DMS79 treated with DMSO at 0.1 percent for 48 hours (cell line): ENCODE data around the gene JARID2.

Experiments used
- DNase-seq: peaks from one replicate; lab custom pipeline; 2025; lab: John Stamatoyannopoulos, UW

The JARID2 gene

DNA sequence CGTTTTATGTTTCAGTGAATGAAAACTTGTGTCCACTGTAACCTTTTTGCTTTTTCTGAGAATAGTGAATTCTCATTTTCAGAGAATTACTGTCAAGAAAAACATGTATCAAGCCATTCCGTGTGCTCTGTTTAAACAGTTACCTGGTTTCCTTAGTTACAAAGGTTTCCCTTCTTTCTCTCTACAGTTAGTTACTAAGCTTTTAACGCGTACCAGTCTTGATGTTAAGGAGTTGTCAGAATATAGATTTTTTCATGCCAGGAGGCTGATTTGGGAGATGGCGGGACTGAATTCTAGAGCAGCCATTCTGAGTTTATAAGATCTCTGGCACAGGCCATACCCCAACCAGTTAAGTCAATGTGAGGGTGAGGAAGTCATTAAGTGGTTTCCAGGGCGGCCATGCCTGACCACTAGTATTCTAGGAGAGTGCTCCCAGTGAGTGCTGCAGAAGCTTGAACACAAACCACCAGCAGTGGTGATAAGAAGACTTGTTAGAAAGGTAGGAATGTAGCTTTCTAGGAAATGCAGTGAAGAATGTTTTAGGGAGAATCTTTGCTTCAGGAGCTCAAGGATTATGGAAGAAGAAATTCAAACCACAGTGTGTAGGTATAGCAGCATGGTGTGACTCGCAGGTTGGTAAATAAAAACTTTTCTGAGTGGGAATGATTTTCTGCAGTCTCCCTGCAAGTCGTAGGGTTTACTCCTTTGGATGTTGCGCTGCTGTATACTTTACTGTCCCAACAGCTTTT, 112.9 kb downstream of the JARID2 start:
- no peak for DNase-seq

DNA sequence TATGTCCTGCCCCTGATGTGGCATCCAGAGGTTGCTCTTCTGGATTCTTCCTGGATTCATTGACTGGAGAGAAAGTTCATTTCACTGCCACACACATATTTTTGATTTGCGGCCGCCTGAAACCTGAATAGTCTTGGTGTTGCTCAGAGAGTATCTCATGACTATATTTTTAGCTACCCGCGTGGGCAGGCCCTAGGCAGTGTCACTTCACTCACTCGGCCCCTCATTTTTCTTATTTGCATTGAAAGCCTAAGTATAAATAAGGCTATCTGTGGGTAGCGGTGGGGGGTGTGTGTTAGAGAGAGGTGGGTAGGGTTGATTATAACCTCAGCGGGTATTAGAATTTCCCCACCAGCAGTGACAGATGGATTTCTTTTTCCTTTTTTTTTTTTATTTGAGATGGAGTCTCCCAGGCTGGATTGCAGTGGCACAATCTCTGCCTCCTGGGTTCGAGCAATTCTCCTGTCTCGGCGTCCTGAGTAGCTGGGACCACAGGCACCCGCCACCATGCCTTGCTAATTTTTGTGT, 113.5 kb downstream of the JARID2 start:
- DNase-seq = no peak

GRCh38 chr6:15360300-15360699, 114.4 kb downstream of the JARID2 start:
- DNase-seq = no peak

DNA sequence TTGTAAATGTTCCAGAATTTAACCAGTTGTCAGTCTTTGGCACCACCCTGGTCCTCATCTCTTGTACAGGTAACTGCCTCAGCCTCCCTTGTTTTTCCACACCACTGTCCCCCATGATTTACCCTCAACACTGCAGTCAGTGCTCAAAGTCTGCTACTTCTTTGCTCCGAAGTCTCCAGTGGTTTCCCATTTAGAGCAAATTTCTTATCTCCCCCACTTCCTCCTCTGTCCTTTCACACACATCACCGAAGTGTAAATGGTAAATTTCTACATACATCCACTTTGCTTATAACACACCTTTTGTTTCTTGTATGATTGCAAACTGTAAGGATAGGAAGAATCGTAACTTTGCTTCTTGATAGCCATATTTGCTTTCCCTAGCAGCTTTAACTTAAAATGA, 115.3 kb downstream of the JARID2 start:
- DNase-seq = no peak

DNA sequence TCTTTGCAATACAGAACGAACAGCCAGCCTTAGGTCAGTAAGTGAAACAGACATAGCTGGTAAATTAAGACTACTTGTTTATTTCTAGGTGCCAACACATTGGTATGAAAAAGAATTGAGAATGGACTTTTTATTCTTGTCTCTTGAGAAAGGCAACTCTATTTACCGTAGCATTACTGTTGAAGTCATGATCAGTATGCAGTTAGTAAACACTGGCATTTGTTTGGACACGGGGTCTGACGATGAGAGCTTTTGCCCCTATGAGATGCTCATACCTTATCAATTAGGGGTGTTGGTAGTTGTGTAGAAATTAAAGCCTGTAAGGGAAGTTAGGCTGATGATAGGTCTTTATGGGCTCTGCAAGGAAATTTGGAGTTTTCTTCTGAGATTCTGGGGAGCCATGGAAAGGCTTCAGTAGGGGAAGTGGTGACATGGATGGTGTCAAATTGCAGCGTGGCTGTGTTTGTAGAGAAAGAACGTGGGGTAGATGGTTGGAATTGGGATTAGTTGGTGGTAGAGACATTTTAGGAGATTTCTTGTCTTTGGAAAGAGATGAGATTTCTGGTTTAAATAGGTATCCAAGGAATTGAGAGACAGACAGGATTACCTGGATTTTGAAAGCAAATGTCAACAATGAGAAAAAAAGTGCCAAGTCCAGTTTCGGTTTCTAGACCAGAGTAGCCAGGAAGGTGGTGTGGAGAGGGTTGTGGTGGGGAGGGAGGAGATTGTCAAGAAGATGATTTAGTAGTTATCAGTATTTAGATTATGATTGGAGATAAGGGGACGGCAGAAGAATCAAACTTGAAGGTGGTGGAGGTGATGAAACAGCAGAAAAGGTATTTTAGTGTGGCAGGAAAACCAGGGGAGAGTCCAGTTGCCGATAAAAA, 116.6 kb downstream of the JARID2 start:
- DNase-seq = no peak

DNA sequence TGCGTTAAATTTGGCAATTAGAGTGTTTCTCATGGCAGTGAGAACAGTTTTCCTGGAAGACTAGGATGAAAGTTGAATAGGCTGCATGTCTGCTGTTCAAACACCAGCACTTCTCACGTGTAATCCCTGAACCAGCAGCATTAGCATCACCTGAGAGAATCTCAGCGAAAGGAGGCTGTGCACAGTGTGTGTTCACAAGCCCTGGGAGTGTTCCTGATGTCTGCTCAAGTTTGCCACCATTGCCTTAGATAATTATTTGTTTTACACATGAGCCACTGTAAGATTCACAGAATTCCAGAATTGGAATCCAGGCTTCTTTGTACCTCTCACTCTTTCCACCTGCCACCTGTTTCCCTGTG, 117.3 kb downstream of the JARID2 start:
- no peak for DNase-seq

DNA sequence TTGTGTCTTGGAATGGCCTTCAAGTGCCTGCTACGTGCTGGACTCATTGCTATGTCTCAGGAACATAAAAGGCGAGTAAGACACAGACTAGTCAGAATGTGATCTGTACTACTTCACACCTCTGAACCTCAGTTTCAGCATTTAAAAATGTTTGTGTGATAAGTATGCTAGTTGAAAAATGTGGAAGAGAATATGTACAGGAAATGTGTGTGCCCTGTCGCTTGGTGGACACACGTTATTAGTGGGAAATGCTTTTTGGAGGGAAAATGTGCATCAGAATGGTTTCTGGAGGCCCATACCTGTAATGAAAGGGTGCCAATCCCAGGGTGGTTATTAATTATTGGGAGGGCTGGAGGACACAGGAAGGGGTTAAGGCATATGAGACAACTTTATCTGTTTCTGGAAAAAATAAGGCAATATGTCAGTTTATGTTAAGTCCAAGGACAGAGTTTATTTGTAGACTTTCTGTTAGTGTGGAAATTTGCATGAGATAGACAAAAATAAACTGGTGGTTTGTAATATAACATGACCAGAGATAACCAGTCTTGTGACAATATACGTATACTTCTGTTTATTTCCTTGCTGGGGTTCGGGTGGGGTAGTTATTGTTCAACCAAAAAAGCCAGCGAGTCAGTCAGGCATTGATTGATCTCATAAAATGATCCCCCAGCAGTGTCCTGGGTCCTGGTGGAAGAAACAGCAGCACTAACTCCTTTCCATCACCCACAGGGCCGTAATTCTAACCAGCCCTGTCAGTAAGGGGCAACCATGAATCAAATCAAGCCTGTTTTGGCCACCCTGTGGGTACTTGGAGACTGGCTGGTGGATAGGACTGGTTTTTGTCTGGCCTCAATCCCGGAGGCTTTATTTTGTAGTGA, 117.9 kb downstream of the JARID2 start:
- no peak for DNase-seq

DNA sequence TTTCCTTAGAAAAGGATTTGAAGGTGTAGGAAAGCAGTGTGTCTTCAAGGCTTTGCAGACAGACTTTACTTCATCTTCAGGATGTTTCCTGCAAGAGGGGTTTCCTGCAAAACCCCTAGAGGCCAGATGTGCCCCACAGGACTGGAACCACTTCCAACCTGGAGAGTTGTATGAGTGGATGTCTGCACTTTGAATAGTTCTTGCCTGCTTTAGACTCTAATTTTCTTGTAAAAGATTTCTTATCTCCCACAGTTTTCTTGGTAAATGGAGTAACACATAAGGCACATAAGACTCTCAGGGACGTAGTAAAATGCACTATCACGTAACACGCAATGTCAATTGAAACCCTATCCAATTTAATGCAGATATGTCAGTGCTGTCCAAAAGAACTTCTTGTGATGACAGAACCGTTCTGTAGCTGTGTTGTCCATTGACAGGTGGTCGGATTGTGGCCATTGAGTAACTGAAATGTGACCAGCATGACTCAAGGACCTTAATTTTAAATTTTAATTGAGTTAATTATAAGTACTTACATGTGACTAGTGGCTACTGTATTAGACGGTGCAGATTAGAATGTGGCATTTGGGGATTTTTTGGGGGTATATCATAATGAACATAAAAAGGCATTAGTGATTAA, 118.7 kb downstream of the JARID2 start:
- DNase-seq = no peak

- DNase-seq = peak; percentile 65
Observed at GRCh38 chr6:15365273-15365687, 119.4 kb downstream of the JARID2 start.

- no peak for DNase-seq
Observed at GRCh38 chr6:15366003-15366535, 120.2 kb downstream of the JARID2 start.

- DNase-seq = no peak
Observed at GRCh38 chr6:15366879-15367278, 121.0 kb downstream of the JARID2 start.

DNA sequence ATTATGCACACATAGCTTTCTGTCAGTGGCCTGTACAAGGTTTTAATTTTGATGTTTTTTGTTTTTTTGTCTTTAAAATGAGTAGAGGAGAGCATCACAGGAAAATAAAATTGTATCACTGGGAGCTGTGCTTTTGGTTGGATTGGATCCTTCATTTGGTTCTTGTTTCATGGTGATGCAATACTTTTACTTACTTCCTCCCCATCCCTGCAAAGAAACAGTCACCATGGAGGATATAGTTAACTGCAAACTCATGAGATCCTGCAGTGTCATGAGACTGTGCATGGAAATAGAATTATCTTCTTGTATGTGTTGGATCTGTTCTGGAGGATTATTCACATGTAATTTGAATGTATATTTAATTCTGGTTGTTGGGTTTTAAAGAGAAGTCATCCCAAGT, 122.3 kb downstream of the JARID2 start:
- no peak for DNase-seq

- no peak for DNase-seq
Observed at GRCh38 chr6:15368873-15369272, 123.0 kb downstream of the JARID2 start.

DNA sequence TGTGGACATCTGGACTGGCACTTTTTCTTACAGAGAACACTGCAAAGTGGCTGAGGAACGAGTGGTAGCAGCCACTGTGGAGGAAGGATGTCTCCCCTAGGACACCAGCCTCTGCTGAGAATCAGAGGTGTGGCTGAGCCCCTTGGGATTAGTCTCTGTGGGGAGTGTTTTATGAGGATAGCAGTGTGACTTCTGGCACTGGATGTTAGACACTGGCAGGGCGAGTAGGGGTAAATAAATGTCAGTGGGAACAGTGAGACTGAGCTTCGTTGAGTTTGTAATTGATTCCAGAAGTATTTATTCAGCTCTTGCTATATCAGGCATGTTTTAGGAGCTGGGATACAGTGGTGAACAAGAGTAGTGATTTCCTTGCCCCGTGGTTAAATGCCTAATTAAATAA, 124.0 kb downstream of the JARID2 start:
- DNase-seq = no peak

DNA sequence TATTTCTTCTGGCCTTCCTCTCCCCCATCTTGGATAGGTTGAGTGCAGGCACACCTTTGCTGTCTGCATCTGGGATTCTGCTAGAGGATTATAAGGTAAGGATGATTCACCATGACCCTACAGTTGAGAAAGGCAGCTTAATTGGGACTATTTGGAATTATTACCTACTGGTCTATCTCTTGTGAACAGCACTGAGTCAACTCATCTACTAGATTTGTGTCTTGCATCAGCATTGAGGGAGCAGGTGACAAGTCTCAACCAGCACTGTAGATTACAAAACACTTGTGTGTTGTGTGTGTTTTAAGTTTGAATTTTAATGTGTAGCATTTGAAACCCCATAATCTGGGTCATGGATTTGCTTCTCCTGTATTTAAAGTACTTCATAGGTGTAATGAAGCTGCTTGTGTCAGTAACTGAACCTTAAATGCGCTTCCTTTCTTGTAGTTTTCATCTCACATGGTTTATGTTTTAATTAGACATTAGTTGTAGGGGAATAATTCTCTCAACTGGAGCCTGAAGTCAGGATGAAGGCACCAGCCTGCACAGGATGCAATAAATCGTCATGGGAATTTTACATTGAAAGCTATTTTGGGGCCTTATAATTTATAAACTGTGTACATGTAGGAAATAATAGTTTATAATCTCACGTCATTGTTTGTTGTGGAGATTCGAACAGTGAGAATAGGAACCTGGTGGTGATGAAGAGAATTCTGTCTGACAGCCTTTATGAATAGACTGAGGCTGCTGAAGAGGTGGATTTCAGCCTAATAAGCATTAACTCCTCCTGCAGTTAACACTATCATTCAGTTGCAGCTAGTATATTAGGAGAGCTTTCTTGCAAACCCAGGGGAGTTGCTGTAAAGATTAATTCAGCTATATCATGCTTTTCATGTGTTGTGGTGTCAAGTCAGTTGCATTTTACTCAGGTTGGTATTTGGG, 125.1 kb downstream of the JARID2 start:
- DNase-seq = no peak

DNA sequence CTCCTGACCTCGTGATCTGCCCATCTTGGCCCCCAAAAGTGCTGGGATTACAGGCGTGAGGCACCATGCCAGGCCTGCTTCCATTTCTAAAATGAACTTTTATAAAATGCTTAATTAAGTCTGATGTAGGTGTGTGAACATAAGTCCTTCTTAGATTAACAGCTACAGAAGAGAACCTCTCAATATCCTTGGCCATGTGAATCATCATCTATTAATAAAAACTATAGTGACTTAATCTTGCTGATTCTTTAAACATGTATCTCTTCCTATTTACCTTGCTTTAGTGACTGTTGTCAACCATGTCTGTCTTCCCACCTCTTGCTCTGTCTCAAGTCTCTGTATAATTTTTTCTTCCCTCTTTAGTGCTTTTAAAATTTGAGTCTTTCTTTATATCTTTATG, 127.1 kb downstream of the JARID2 start:
- no peak for DNase-seq

DNA sequence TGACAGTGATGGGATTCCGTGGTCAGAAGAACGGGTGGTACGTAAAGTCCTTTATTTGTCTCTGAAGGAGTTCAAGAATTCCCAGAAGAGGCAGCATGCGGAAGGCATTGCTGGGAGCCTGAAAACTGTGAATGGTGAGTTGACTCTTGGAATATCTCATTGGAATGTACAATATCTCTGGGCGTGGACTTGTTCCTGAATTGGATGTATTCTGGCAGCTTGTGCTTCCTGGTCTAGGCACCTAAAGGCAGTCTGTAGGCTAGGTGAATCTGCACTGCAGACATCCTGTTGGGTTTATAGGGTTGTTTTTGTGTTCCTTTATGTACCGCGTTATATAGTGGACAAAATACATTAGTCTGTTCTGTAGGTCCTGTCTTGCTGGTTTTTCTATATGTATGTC, 128.2 kb downstream of the JARID2 start:
- no peak for DNase-seq

GRCh38 chr6:15375018-15375417, 129.1 kb downstream of the JARID2 start:
- no peak for DNase-seq

DNA sequence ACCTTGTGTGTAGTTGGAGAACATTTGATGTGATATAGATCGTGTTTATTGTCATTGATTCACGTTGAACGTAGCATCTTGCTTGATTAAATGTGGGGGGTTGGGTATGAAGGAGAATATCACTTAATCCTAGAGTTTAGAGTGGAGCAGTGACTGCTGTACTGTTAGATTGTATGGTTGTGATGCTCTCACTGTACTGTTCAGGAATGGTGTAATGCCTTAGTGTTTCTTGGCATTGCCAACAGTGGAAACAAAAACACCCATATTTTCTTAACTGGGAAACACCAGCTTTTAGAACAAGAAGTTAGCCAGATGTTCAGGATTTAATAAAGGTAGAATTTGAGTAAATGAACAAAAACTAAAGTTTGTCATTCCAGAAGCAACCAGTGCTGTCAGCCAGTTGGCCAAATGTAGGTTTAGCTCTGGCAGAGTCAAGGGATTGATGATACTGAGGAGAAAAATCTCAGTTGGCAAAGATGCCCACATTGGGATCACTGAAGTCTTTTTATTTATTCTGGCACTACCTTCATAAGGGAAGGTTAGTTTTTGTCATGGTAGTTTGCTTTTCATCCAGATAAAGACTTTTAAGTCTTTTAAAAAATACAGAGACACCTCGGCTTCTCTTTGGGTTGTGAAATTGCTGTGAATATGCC, 129.9 kb downstream of the JARID2 start:
- DNase-seq = no peak
